NCI-H2196 treated with DMSO at 0.1 percent for 48 hours (cell line): ENCODE data around the gene CRYBB2.
"Not testable (repeated sequence)": the region's sequence is repeated elsewhere in the genome, so short reads cannot be mapped to it uniquely, and the experiment has no call there.

ENCODE experiments used
- DNase-seq: peaks from one replicate; lab custom pipeline; 2025; ENCODE audit not compliant: unreplicated experiment; lab: John Stamatoyannopoulos, UW

Gene CRYBB2

DNA sequence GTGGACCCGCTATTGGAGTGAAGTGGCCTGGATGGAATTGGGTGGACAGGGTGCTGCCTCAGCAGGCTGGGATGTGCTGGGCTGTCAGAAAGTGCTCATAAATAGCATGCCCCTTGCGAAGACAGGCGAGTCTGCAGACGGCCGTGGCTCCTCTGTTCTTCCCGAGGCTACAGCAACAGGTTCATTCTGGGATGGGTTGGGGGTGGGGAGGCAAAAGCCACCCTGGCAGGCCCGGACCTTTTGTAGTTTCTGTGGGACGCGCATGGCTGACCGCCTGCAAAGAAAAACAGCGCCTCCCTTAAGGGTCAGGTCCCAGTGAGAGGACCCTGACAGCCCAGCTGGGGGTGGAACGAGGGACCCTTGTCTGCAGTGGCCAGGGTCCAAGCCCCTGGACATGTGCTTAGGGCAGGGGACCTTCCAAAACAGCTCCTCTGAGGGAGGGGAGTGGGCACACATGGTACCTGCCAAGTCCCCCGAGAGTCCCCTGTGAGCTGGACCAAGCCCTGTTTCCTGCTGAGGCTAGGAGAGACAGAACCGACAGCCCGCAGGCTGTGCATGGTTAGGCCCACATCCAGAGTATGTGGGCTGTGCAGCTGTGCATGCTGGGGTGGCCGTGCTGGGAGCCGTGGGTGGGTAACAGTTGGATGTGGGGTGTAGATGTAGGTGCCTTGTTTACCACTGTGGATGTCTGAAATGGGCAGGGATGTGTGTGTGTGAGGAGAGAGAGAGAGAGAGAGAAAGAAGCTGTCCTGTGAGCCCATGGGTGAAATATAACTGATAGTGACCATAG is 19.5 kb upstream of the CRYBB2 start, which contains the start of gene CRYBB3:
Gene CRYBB3, plus strand, starts transcription at position 128 of the 790 bp plus-strand sequence. CDS start 1,539 bp downstream, outside the sequence.
- no peak for DNase-seq

DNA sequence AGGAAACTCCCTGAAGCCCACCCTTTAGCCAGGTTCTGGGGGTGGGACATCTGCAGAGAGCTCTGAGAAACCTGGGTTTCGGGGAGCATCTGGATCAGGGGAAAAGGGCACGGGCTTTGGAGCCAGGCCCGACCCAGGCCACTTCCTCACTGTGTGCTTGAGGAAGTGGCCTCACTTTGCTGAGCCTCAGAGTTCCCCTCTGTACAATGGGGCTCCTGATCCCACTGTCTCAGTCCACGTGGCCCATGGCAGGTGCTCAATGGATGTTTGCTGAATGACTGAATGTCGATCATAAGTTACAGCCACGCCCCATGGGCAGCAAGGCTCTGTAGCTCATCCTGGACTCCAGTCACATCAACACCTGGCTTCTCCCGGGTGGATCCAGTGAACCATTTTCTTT is 18.5 kb upstream of the CRYBB2 start:
- DNase-seq: no peak

DNA sequence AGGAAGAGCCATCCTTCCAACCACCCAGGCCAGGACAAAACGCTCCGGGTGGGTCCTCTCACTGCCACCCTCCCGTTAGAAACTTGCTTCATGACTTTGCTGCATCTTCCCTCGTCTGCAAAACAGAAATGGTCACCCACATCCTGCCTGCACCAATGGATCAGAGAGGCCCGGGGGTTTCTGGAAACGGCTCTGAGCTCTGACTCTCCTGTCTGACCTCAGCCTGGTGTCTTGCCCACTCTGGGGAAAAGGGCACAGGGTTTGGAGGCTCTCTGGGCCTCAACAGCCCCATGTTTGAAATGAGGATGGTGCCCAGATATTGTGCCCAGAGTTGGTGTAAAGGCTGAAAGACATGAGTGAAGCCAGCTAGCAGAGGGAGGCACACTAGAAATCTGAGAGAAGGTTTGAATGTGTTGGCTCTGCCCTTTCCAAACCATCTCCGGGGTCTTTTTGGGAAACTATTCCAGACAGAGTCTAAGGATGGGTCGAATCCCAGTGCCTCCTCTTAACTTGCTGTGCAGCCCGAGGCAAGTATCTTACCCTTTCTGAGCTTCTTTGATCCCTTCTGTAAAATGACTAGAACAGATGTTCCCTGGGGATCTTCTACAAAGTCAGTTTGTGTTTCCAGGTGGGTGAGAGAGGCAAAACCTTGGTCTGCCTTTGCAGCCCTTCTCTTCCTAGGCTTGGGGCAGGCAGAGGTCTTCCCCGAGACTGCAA is 17.7 kb upstream of the CRYBB2 start:
- no peak for DNase-seq

DNA sequence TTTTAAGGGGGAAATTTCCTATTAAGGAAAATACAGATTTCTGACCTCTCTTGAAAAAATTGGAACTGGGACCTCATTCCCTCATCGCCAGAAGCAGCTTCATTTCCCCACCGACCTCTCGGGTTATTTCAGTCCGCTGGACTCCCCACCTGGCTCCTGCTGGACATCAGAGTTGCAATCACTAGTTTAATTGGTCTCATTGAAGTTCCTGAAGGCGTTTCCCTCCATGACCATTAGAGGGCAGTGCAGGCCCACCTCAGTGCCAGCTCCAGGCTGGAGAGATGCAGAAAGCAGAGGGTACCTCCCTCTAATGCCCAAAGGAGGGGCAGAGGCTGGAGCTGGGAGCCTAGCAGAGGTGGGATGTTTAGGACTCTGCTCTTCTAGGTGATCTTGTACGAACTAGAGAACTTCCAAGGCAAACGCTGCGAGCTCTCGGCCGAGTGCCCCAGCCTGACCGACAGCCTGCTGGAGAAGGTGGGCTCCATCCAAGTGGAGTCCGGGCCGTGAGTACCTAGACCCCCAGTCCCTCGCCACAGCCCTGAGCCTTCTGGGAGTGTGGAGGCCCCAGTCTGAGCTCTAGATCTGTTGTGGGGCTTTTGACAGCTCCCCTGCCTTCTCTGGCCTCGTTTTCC is 17.0 kb upstream of the CRYBB2 start:
- DNase-seq: peak; percentile 23

DNA sequence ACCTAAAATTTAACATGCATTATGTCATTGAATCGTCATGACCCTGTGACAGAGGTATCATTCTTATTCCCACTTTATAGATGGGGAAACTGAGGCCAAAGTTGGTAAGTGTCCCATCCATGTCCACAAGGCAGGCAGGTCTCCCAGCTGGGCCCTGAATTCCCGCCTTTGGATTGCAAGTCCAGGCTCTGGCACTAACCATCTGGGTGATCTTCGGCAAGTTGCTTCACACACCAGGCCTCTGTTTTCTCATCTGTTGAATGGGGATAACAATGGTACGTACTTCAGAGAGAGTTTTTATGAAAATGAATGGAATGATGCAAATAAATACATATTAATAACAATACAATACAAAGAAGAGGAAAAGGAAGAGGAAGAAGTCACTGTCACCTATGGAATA is 16.4 kb upstream of the CRYBB2 start:
- DNase-seq: no peak

DNA sequence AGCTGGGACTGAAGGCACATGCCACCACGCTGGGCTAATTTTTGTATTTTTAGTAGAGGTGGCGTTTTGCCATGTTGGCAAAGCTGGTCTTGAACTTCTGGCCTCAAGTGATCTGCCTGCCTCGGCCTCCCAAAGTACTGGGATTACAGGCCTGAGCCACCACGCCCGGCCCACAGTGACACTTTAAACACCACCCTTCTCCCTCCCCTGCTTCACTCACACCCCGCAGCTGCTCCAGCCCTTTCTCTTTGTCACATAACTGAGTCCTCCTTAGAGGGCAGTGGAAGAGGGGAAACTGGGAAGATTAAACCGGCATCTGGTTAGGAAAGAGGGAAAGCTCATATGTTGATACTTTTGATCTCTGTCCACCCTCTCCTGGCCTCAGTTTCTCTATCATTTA is 14.9 kb upstream of the CRYBB2 start:
- DNase-seq: not testable (repeated sequence)

DNA sequence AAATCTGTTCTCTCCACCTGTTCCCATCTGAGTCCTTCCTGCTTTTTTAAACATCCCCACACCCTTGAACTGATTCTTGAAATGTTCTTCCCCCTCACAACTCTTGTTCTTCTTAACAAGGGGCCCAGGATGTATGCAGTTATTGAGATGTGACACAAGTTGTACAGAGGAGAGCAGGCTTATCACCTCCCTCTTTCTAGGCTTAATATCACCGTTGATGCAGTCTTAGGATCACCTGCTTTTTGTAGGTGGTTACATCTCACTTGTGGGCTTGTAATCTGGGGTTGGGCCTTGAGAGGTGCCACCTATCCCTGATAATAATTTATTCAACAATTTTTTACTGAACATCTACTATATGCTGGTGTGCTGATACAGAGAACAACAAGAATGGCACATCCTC is 13.6 kb upstream of the CRYBB2 start:
- no peak for DNase-seq

DNA sequence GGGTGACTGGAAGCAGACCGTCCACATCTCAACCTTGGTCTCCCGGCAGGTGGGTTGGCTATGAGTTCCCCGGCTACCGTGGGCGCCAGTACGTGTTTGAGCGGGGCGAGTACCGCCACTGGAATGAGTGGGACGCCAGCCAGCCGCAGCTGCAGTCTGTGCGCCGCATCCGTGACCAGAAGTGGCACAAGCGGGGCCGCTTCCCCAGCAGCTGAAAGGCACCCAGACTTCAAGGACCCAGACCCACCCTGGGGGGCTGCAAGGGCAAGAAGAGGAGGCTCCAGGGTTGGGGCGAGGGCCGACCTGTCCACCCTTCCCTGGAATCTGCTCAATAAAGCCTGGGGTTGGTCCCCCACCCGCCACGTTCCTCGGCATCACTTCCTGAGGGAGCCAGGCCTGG is 12.4 kb upstream of the CRYBB2 start:
- no peak for DNase-seq

DNA sequence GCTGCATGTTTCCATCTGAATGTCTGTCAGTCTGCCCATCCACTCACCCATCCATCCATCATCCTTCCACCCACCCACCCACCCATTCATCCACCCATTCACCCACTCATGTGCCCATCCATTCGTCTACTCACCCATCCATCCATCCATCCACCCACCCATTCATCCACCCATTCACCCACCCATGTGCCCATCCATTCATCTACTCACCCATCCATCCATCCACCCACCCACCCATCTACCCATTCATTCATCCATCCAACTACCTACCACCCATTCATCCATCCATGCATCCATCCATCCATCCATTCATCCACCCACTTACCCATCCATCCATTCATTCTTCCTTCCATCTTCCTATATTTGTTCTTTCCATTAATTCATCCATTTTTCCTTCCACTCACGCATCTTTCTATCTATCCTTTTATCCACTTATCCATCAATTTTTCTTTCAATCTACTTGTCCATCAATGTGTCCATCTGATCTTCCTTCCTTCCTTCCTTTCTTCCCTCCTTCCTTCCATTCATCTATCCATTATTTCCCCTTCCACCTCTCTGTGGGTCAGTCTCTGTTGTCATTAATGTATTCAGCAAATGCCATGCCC is 11.8 kb upstream of the CRYBB2 start:
- DNase-seq: no peak

DNA sequence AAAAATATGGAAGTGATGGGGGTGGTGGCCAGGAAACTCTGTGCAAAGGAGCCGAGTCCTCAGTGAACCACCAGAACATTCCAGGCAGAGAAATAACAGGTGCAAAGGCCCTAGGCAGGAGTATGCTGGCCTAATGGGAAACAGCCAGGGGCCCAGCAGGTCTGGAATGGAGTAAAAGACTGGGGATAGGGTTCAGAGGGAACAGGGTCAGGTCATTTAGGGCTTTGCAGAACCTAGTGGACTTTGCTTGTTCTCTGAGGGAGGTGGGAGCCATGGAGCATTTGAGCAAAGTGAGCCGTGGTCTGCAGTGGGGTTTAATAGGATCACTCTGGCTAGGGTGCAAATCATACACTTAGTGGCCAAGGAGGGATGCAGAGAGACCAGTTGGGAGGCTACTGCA is 11.1 kb upstream of the CRYBB2 start:
- no peak for DNase-seq

DNA sequence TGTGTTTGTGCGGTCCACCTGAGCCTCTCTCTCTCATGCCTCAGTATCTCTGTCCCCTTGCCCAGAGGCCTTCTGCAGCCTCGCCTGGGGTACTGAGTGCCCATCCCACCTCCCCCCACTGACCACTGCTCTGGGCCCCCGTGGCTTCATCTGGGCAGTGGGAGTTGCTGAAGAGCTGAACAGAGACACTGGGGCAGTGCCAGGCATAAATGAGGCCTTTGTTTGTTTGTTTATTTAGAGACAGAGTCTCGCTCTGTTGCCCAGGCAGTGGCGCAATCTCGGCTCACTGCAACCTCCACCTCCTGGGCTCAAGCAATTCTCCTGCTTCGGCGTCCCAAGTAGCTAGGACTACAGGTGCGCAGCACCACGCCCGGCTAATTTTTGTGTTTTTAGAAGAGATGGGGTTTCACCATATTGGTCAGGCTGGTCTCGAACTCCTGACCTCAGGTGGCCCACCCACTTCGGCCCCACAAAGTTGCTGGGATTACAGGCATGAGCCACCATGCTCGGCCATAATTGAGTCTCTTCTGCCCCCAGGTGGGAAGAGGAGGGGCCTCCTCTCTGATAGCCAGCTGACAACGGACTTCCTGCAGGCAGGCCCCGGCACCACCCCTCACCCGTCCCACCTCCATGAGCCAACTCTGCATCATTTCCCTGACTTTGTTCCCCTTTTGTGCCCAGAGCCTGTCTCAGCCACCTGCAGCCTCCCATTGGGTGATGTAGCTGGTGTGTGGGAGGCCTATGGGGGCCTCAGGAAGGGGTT is 10.5 kb upstream of the CRYBB2 start:
- no peak for DNase-seq

DNA sequence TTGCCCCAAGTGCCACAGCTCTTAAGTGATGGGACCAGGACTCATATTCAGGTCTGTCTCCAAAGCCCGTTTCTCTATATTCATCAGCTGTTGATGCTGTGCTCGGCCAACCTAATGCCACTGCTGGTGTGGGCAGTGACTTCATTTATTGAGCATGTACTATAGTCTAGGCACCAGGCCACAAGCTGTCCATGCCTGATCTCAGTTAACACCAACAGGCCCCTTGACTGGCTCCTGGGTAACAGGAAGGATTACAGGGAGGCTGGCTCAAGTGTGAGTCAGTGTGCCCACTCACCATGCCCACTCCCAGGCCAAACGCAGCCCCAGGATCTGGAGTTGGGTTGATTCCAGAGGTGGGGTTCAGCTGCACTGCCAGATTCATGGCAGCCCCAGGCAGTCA is 8.6 kb upstream of the CRYBB2 start:
- DNase-seq: no peak

DNA sequence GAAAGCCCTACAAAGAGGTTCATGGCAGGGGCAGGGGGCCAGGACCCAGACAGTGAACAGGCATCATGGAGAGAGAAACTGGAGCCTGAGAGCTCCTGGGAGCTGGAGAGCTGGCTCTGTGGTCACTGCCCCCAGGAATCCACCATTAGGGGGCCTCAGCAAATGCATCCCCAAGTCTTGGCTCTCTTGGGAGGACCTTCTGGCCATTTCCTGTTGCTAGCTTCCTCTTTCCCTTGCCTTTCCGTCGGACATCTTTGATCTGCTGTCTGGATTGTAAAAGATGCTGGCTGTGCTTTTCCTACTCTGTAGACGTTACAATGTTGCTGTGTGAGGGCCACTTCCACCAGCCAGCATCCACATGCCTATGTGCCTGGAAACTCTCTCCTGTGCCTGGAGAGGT is 7.1 kb upstream of the CRYBB2 start:
- DNase-seq: no peak

DNA sequence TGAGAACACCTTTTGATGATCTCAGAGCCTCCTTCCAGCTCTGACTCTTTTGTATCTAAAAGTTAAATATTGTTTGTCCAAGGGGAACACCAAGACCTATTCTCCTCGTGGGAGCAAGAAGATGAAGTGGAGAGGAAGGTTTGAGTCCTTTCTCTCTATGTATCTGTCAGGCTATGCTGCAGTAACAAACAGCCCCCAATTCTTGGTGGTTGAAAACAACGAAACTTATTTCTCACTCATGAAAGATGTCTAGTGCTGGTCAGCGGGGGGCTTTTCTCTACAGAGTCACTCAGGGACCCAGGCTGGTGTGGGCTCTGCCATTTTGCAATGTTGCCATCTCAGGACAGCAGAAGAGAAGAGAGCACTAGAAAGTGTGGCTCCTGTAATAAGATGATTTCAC is 6.2 kb upstream of the CRYBB2 start:
- no peak for DNase-seq

DNA sequence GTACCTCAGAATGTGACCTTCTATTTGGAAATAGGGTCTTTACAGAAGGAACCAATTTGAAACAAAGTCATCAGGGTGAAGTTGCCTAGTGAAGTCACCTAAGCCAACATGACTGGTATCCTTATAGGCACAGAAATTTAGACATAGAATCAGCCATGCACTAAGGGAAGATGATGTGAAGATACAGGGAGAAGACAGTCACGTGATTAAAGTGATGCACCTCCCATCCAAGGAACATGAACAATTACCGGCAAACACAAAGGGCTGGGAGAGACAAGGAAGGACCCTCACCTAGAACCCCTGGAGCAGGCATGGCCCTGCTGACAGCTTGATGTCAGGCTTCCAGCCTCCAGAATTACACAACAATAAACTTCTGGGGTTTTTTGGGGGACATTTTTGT is 3.2 kb upstream of the CRYBB2 start:
- DNase-seq: no peak

DNA sequence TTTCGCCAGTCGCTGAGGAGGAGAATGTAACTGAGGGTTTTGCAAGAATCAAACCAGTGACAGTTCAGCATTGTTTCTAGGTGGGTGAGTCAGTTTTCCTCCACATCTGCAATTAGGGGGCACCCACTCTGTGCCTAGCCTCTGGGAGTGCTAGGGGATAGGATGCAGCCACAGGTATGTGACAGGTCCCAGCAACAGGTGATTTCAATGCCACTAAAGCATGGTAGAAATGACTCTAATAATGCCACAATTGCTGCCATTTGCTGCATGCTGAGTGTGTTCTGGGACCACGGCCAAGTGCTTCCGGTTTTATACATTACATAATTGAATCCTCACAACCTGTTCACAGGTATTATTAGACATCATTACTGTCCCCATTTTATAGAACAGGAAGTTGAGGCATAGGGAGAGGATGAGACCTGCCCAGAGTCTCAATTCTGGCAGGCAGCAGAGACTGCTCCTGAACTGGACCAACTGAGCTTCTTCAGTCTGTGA is 556 bp downstream of the CRYBB2 start:
- no peak for DNase-seq

DNA sequence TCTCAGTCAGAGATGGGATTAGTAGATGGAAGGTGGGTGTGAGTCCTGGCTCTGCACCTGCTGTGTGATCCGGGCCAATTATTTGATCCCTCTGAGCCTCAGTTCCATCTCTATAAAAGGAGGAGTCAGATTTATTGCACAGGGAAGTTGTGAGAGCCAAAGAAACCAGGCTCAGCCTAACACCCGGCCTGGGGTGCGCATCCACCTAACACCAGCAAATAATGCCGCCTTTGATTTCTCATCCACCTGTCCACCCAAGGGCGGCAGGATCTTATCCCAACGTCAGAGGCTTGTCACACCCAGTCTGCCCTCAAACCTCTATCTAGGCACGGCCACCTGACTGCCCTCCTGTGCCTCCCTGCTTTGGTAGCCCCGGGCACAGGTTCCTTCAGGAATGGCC is 2.4 kb downstream of the CRYBB2 start:
- no peak for DNase-seq

DNA sequence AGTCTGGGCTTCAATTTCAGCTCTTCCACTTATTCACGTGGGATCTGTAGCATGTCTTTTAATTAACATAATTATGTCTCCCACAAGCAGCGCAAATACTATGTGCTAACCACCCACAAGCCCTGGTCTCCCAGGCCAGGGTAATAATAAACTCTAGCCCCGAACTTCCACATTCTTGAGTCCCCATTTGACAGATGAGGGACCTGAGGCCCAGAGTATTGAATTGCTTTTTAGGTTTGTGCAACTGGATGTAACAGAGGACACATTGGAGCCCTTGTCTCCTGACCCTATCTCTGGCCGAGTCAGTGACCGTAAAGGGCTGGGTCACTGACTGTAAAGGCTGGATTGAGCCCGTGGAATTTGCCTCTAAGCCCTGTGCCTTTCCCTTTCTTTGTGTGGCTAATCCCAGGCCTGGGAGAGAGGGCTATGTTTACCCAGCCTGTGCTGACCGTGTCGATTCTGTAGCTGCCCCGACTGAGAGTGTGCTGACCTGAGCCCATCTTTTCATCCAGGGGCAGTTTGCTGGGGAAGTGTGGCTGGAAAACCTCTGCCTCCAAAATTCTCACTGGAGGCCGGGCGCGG is 3.9 kb downstream of the CRYBB2 start:
- no peak for DNase-seq

DNA sequence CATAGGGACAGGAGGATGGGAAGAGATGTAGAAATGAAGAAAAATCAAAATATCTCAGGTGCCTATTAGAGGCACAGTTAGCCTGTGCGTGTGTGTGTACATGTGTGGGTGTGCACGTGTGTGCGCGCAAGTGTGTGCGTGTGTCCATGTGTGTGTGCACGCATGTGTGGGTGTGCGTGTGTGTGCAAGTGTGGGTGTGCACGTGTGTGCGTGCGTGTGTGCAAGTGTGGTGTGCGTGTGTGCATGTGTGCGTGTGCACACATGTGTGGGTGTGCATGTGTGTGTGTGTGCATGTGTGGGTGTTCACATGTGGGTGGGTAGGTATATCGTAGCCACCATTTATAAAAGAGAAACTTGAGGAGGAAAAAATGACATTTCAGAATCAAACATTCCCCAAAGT is 9.4 kb downstream of the CRYBB2 start:
- DNase-seq: no peak

DNA sequence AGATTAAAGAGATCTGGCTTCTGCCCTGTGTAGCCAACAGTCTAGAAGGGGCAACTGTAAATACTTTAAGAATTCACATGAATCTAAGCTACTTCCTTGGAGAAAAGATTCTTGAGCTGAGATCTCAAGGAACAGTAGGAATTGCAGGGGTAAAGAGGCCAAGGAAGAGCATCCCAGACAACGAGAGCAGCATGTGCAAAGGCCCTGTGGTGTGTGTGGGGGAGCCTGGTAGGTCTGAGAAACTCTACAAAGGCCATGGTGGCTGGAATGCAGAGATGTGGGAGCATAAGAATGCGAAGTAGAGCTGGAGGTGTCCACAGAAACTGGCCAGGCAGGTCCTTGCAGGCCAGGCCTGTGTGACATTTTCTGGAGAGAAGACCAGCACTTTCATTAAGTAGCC is 11.3 kb downstream of the CRYBB2 start:
- not testable (repeated sequence) for DNase-seq
